22Rv1 (cell line): Measurements from ENCODE around the gene SLC6A13.

Source experiments
- ZFX ChIP-seq: fragments of 450-650 bp; IDR thresholded peaks from 2 replicates; pipeline ENCODE4 v1.6.1; 2017; ENCODE audit warnings: antibody characterized with exemption, borderline replicate concordance
- TF ChIP-seq, protein P1 (sequence below): fragments of 450-650 bp; IDR thresholded peaks from 2 replicates; pipeline ENCODE4 v1.5.1; 2017; ENCODE audit warnings: mild to moderate bottlenecking

DNA sequence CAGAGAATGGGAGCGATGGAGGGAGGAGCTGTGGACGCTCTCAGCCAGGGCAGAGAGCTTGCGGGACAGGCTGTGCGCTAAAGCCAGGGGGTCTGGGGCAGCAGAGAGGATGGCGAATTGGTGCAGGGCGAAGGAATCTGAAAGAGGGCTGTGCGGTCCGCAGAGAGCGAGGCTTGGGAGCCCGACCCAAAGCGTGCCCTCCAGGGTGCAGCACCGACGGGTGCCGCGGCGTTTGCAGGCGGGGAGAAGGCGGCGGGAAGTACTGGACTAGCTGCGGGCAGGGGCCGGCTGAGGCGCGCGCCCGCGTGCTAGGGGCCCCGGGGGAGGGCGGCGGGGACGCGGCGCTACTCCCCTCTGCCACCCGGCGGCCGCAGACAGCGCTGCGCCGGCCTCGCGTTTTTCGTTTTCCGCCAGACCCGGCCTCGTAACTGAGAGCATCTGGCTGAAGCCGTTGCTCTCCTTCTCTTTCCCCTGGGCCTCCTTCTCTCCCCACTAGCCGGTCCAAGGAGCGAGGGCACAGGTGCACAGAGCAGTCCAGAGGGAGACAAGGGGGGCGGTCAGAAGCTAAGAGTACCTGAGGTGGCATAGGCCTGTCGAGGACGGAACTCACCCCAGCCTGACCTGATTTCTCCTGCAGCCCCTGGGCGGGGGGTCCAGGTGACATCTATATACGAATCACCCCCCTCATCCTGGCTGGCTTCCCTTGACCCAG is 73.6 kb downstream of the SLC6A13 start:
- TF ChIP-seq, protein P1, sequence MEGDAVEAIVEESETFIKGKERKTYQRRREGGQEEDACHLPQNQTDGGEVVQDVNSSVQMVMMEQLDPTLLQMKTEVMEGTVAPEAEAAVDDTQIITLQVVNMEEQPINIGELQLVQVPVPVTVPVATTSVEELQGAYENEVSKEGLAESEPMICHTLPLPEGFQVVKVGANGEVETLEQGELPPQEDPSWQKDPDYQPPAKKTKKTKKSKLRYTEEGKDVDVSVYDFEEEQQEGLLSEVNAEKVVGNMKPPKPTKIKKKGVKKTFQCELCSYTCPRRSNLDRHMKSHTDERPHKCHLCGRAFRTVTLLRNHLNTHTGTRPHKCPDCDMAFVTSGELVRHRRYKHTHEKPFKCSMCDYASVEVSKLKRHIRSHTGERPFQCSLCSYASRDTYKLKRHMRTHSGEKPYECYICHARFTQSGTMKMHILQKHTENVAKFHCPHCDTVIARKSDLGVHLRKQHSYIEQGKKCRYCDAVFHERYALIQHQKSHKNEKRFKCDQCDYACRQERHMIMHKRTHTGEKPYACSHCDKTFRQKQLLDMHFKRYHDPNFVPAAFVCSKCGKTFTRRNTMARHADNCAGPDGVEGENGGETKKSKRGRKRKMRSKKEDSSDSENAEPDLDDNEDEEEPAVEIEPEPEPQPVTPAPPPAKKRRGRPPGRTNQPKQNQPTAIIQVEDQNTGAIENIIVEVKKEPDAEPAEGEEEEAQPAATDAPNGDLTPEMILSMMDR, result peak; percentile 98
- TF ChIP-seq ZFX, result no peak
